CD4-positive, CD25-positive, alpha-beta regulatory T cell (primary cell): ENCODE results near the gene GRK7. TPM values are rescaled to one million over a fixed set of nuclear protein-coding genes. Genes with fewer than 3 reads are reported as not detected.
"Not testable (repeated sequence)": the region's sequence is repeated elsewhere in the genome, so short reads cannot be mapped to it uniquely, and the experiment has no call there.

Experiments
- ATAC-seq, 2 donors: fragments of 150-1000 bp; cut with Tn5 transposase; one replicate each; pipeline ENCODE4 v1.10.0; 2021; ENCODE audit warnings: low read depth in 2 of 2, moderate number of reproducible peaks in 2 of 2, moderate library complexity in 1 of 2
- DNase-seq, 3 donors: peaks; one replicate each; pipeline versions ENCODE4 v3.0.0 to v3.0.0-alpha.2; 2012 to 2022; ENCODE audit warnings: mixed read lengths in 1 of 3
- H3K27ac ChIP-seq: one replicate; pipeline ENCODE4 v1.7.0; 2013; ENCODE audit warnings: mild to moderate bottlenecking, low read length; ENCODE audit not compliant: insufficient read depth, poor library complexity, severe bottlenecking
- H3K27me3 ChIP-seq: one replicate; pipeline ENCODE4 v1.7.0; 2013; ENCODE audit warnings: low read length; ENCODE audit not compliant: control insufficient read depth, insufficient read depth
- H3K36me3 ChIP-seq: one replicate; pipeline ENCODE4 v1.7.0; 2013; ENCODE audit warnings: mild to moderate bottlenecking, low read length, moderate library complexity; ENCODE audit not compliant: control insufficient read depth, insufficient read depth
- H3K4me1 ChIP-seq: 2 replicates; pipeline ENCODE4 v1.7.0; 2013; ENCODE audit warnings: mild to moderate bottlenecking, low read length; ENCODE audit not compliant: insufficient read depth, control insufficient read depth, poor library complexity, severe bottlenecking
- H3K4me3 ChIP-seq: one replicate; pipeline ENCODE4 v1.7.0; 2013; ENCODE audit warnings: low read depth, mild to moderate bottlenecking, low read length, moderate library complexity
- H3K9me3 ChIP-seq, 2 experiments: 1 replicate in 1 of 2; 2 replicates in 1 of 2; pipeline ENCODE4 v1.7.0; 2013; ENCODE audit warnings: low read length in 2 of 2, mild to moderate bottlenecking in 1 of 2, moderate library complexity in 1 of 2; ENCODE audit not compliant: control insufficient read depth in 2 of 2
- H3K27ac Mint-ChIP-seq, 3 donors: one replicate each; pipeline ENCODE4 v1.8.0; 2020 to 2022; ENCODE audit warnings: mild to moderate bottlenecking in 3 of 3, mixed read lengths in 3 of 3, moderate library complexity in 2 of 3
- H3K27me3 Mint-ChIP-seq: one replicate; pipeline ENCODE4 v1.8.0; 2022; ENCODE audit warnings: mild to moderate bottlenecking, mixed read lengths
- H3K36me3 Mint-ChIP-seq: one replicate; pipeline ENCODE4 v1.8.0; 2020; ENCODE audit warnings: mixed read lengths
- H3K4me1 Mint-ChIP-seq, 4 donors: one replicate each; pipeline ENCODE4 v1.8.0; 2020 to 2022; ENCODE audit warnings: mixed read lengths in 4 of 4, mild to moderate bottlenecking in 1 of 4
- H3K4me3 Mint-ChIP-seq, 4 donors: one replicate each; pipeline ENCODE4 v1.8.0; 2020 to 2022; ENCODE audit warnings: mild to moderate bottlenecking in 4 of 4, mixed read lengths in 4 of 4, moderate library complexity in 3 of 4
- H3K9me3 Mint-ChIP-seq, 7 donors: one replicate each; pipeline ENCODE4 v1.8.0; 2020 to 2022; ENCODE audit warnings: mixed read lengths in 7 of 7, mild to moderate bottlenecking in 3 of 7, moderate library complexity in 2 of 7
- polyA plus RNA-seq, 4 donors: library from polyadenylated mRNA; unstranded; fragments of 300-500 nt; fragmentation: Illumina TruSeq; gene quantifications; one replicate each; pipeline ENCODE4 v1.2.3, GENCODE V29; 2021
- total RNA-seq: library from RNA; stranded (reverse); gene quantifications from one replicate; pipeline ENCODE4 v1.2.3, GENCODE V29; 2022

GRK7 gene
- total and polyA plus RNA-seq, 5 donors from 2014 or later = 0.05 TPM; not detected in 4

- no peaks in the 10 kb centered on the region for H3K36me3 ChIP-seq
- Mint-ChIP-seq H3K27me3 (no peaks in the 10 kb centered on the region), H3K4me1 (peaks cover 18 to 57% (median 31%) of the 10 kb centered on the region in 4 donors), H3K9me3 (no peaks in the 10 kb centered on the region), H3K27ac (peak overlapping the region; percentile 96 to 99 (median 97)), H3K4me3 (peak overlapping the region; percentile 80 to 94 (median 92)), H3K36me3 (no peaks in the 10 kb centered on the region)
- peak overlapping the region; percentile 82 for H3K27ac ChIP-seq
- no peaks in the 10 kb centered on the region for H3K9me3 ChIP-seq
- H3K27me3 ChIP-seq = no peaks in the 10 kb centered on the region
- peaks cover 42% of the 10 kb centered on the region for H3K4me1 ChIP-seq
- H3K4me3 ChIP-seq = peak overlapping the region; percentile 86
- ATAC-seq (peak; percentile 39 to 49), DNase-seq (peak; percentile 23 to 67 (median 42))
Observed at GRCh38 chr3:141796889-141797781, 33.9 kb downstream of the GRK7 start.

GRCh38 chr3:141797819-141798447 is 34.7 kb downstream of the GRK7 start:
- Mint-ChIP-seq H3K4me3 (peak overlapping the region; percentile 80 to 94 (median 92)), H3K27me3 (no peaks in the 10 kb centered on the region), H3K4me1 (peaks cover 18 to 57% (median 30%) of the 10 kb centered on the region in 4 donors), H3K36me3 (no peaks in the 10 kb centered on the region), H3K9me3 (no peaks in the 10 kb centered on the region), H3K27ac (peak overlapping the region; percentile 96 to 99 (median 97))
- Histone ChIP-seq H3K4me1 (peaks cover 42% of the 10 kb centered on the region), H3K36me3 (no peaks in the 10 kb centered on the region), H3K9me3 (no peaks in the 10 kb centered on the region), H3K27me3 (peaks cover 4% of the 10 kb centered on the region), H3K27ac (peak overlapping the region; percentile 82), H3K4me3 (peak overlapping the region; percentile 86)
- peak in 1 of 3 donors; percentile 1 for DNase-seq
- ATAC-seq = no peak

GRCh38 chr3:141798448-141798845 is 35.2 kb downstream of the GRK7 start:
- H3K36me3 Mint-ChIP-seq = no peaks in the 10 kb centered on the region
- H3K27me3 Mint-ChIP-seq = no peaks in the 10 kb centered on the region
- H3K4me3 Mint-ChIP-seq = peak overlapping the region; percentile 80 to 94 (median 92)
- peaks cover 18 to 55% (median 30%) of the 10 kb centered on the region in 4 donors for H3K4me1 Mint-ChIP-seq
- peak overlapping the region in 2 of 3 donors; percentile 96 to 97 for H3K27ac Mint-ChIP-seq
- H3K9me3 Mint-ChIP-seq = no peaks in the 10 kb centered on the region
- peak overlapping the region; percentile 86 for H3K4me3 ChIP-seq
- peaks cover 4% of the 10 kb centered on the region for H3K27me3 ChIP-seq
- no peak for DNase-seq
- no peak overlapping the region for H3K27ac ChIP-seq
- ATAC-seq = no peak
- no peaks in the 10 kb centered on the region for H3K36me3 ChIP-seq
- H3K4me1 ChIP-seq = peaks cover 42% of the 10 kb centered on the region
- no peaks in the 10 kb centered on the region for H3K9me3 ChIP-seq

- Histone ChIP-seq H3K4me1 (peaks cover 15% of the 10 kb centered on the region), H3K9me3 (no peaks in the 10 kb centered on the region), H3K4me3 (no peak overlapping the region), H3K27ac (no peak overlapping the region), H3K36me3 (no peaks in the 10 kb centered on the region), H3K27me3 (peaks cover 6% of the 10 kb centered on the region)
- no peak overlapping the region for H3K4me3 Mint-ChIP-seq
- H3K9me3 Mint-ChIP-seq = no peaks in the 10 kb centered on the region
- H3K27me3 Mint-ChIP-seq = no peaks in the 10 kb centered on the region
- H3K27ac Mint-ChIP-seq = no peak overlapping the region
- H3K36me3 Mint-ChIP-seq = no peaks in the 10 kb centered on the region
- no peak for DNase-seq
- H3K4me1 Mint-ChIP-seq = peaks cover 0 to 17% (median 2%) of the 10 kb centered on the region in 4 donors
- ATAC-seq = no peak
Observed at GRCh38 chr3:141802316-141803077, 39.3 kb downstream of the GRK7 start.

- not testable (repeated sequence) for H3K36me3 Mint-ChIP-seq, H3K4me3 ChIP-seq, H3K9me3 Mint-ChIP-seq, H3K9me3 ChIP-seq, H3K27me3 ChIP-seq, H3K27ac Mint-ChIP-seq, H3K36me3 ChIP-seq, H3K27me3 Mint-ChIP-seq, H3K4me3 Mint-ChIP-seq, H3K4me1 ChIP-seq, H3K27ac ChIP-seq, DNase-seq, H3K4me1 Mint-ChIP-seq, ATAC-seq
Observed at GRCh38 chr3:141803538-141803937, 40.3 kb downstream of the GRK7 start.

GRCh38 chr3:141804447-141804777 is 41.2 kb downstream of the GRK7 start:
- H3K9me3 ChIP-seq = no peaks in the 10 kb centered on the region
- ATAC-seq (no peak), DNase-seq (no peak)
- Mint-ChIP-seq H3K27me3 (peaks cover 2% of the 10 kb centered on the region), H3K9me3 (no peaks in the 10 kb centered on the region), H3K4me1 (no peaks in the 10 kb centered on the region), H3K27ac (no peak overlapping the region), H3K4me3 (no peak overlapping the region), H3K36me3 (no peaks in the 10 kb centered on the region)
- no peak overlapping the region for H3K4me3 ChIP-seq
- H3K27ac ChIP-seq = no peak overlapping the region
- peaks cover 6% of the 10 kb centered on the region for H3K27me3 ChIP-seq
- H3K36me3 ChIP-seq = no peaks in the 10 kb centered on the region
- no peaks in the 10 kb centered on the region for H3K4me1 ChIP-seq

- Histone ChIP-seq H3K9me3 (no peaks in the 10 kb centered on the region), H3K4me3 (no peak overlapping the region), H3K27ac (no peak overlapping the region), H3K36me3 (no peaks in the 10 kb centered on the region), H3K27me3 (peaks cover 6% of the 10 kb centered on the region), H3K4me1 (no peaks in the 10 kb centered on the region)
- ATAC-seq (no peak), DNase-seq (no peak)
- no peak overlapping the region for H3K27ac Mint-ChIP-seq
- no peaks in the 10 kb centered on the region for H3K4me1 Mint-ChIP-seq
- no peaks in the 10 kb centered on the region for H3K9me3 Mint-ChIP-seq
- no peak overlapping the region for H3K4me3 Mint-ChIP-seq
- H3K36me3 Mint-ChIP-seq = no peaks in the 10 kb centered on the region
- H3K27me3 Mint-ChIP-seq = peaks cover 8% of the 10 kb centered on the region
Observed at GRCh38 chr3:141804778-141805639, 41.8 kb downstream of the GRK7 start.
